GM23248 (cell line): ENCODE data around the gene FSTL4.

Experiments
- EZH2 ChIP-seq: fragments of 200-600 bp; sonication (generic); IDR thresholded peaks from 2 replicates; pipeline ENCODE4 v1.6.1; 2018; ENCODE audit warnings: antibody characterized with exemption, mild to moderate bottlenecking; ENCODE audit not compliant: insufficient read depth, poor library complexity, severe bottlenecking
- EZH2phosphoT487 ChIP-seq: fragments of 200-600 bp; sonication (generic); IDR thresholded peaks from 2 replicates; pipeline ENCODE4 v1.6.1; 2018; ENCODE audit warnings: antibody characterized with exemption, moderate library complexity, mild to moderate bottlenecking, low read depth; ENCODE audit not compliant: insufficient read depth

DNA sequence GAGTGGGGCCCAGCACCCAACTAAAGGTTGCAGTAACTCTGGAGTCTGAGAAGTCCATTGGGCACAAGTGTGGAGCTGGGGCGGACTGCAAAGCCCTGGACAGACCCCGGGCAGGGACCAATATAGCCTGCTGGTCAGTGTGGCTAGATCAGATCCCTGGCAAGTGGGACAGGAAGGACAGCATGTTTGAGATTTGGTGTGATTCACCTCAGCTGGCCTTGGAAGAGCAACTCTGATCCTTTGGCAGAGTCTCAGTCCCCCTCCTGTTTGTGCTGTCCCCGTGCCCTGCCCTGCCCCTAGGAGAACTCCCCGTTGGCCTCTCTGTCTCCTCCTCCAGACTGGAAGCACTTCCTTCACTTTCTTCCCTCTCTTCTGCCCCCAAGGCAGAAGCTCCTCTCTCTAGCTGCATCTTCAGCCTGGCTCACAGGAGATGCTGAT, 255.3 kb downstream of the FSTL4 start:
- TF ChIP-seq EZH2 (no peak), EZH2phosphoT487 (no peak)
